HG02852 (cell line): ENCODE measurements around the gene TOX2.
A peak's percentile ranks its signal among the peaks of the same experiment; 100 is the strongest.

Source experiments
- ATAC-seq: cut with Tn5 transposase; IDR thresholded peaks from one replicate; pipeline ENCODE4 v1.9.1; 2021; ENCODE audit warnings: mild to moderate bottlenecking, moderate library complexity; ENCODE audit not compliant: unreplicated experiment

The TOX2 gene

GRCh38 chr20:43955750-43956191, 41.1 kb downstream of the TOX2 start:
- ATAC-seq = no peak

GRCh38 chr20:43957392-43957791, 42.7 kb downstream of the TOX2 start:
- no peak for ATAC-seq

- ATAC-seq = no peak
Measured at GRCh38 chr20:43958626-43959025, 44.0 kb downstream of the TOX2 start.

- no peak for ATAC-seq
Measured at GRCh38 chr20:43959079-43959919, 44.6 kb downstream of the TOX2 start.

GRCh38 chr20:43959920-43960227, 45.2 kb downstream of the TOX2 start:
- no peak for ATAC-seq

- no peak for ATAC-seq
Measured at GRCh38 chr20:43960231-43960630, 45.6 kb downstream of the TOX2 start.

GRCh38 chr20:43961116-43961515, 46.5 kb downstream of the TOX2 start:
- no peak for ATAC-seq

GRCh38 chr20:43961541-43962471, 47.2 kb downstream of the TOX2 start:
- no peak for ATAC-seq

- ATAC-seq = no peak
Measured at GRCh38 chr20:43962530-43962929, 47.9 kb downstream of the TOX2 start.

- no peak for ATAC-seq
Measured at GRCh38 chr20:43963233-43963632, 48.6 kb downstream of the TOX2 start.

GRCh38 chr20:43963872-43964791, 49.5 kb downstream of the TOX2 start:
- ATAC-seq = peak; percentile 81

- no peak for ATAC-seq
Measured at GRCh38 chr20:43968341-43969000, 53.8 kb downstream of the TOX2 start.

GRCh38 chr20:43969028-43969447, 54.4 kb downstream of the TOX2 start:
- no peak for ATAC-seq

- no peak for ATAC-seq
Measured at GRCh38 chr20:43969501-43970182, 55.0 kb downstream of the TOX2 start.

- no peak for ATAC-seq
Measured at GRCh38 chr20:43971267-43971666, 56.6 kb downstream of the TOX2 start.

GRCh38 chr20:43972051-43972450, 57.4 kb downstream of the TOX2 start:
- ATAC-seq = no peak

- ATAC-seq = no peak
Measured at GRCh38 chr20:43972692-43973091, 58.0 kb downstream of the TOX2 start.

GRCh38 chr20:43973231-43973630, 58.6 kb downstream of the TOX2 start:
- no peak for ATAC-seq

GRCh38 chr20:43973671-43974450, 59.2 kb downstream of the TOX2 start:
- ATAC-seq = no peak
